Measurements from ENCODE around the gene POLR2E.

DNA sequence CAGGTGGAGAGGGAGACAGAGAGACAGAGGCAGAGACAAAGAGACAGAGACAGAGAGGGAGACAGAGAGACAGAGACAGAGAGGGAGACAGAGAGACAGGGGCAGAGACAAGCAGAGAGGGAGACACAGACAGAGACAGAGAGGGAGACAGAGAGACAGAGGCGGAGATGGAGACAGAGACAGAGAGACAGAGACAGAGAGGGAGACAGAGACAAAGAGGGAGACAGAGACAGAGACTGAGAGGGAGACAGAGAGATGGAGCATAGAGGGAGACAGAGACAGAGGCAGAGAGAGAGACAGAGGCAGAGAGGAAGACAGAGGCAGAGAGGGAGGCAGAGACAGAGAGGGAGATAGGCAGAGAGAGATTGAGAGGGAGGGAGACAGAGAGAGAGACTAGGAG is 49.6 kb upstream of the POLR2E start:
- TF ChIP-seq, protein P1, sequence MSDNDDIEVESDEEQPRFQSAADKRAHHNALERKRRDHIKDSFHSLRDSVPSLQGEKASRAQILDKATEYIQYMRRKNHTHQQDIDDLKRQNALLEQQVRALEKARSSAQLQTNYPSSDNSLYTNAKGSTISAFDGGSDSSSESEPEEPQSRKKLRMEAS (IDR thresholded peaks at IDR 0.05): no peak
- TF ChIP-seq, protein P2, sequence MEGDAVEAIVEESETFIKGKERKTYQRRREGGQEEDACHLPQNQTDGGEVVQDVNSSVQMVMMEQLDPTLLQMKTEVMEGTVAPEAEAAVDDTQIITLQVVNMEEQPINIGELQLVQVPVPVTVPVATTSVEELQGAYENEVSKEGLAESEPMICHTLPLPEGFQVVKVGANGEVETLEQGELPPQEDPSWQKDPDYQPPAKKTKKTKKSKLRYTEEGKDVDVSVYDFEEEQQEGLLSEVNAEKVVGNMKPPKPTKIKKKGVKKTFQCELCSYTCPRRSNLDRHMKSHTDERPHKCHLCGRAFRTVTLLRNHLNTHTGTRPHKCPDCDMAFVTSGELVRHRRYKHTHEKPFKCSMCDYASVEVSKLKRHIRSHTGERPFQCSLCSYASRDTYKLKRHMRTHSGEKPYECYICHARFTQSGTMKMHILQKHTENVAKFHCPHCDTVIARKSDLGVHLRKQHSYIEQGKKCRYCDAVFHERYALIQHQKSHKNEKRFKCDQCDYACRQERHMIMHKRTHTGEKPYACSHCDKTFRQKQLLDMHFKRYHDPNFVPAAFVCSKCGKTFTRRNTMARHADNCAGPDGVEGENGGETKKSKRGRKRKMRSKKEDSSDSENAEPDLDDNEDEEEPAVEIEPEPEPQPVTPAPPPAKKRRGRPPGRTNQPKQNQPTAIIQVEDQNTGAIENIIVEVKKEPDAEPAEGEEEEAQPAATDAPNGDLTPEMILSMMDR (IDR thresholded peaks at IDR 0.05; ENCODE audit: control extremely low read depth in 1 of 3, insufficient read depth in 1 of 3, low read depth in 1 of 3, low read length in 3 of 3): no peak
- no peak for TF ChIP-seq BACH1 (IDR thresholded peaks at IDR 0.05; ENCODE audit: low read length)
